ENCODE results near the gene GFOD1.

GFOD1 gene

DNA sequence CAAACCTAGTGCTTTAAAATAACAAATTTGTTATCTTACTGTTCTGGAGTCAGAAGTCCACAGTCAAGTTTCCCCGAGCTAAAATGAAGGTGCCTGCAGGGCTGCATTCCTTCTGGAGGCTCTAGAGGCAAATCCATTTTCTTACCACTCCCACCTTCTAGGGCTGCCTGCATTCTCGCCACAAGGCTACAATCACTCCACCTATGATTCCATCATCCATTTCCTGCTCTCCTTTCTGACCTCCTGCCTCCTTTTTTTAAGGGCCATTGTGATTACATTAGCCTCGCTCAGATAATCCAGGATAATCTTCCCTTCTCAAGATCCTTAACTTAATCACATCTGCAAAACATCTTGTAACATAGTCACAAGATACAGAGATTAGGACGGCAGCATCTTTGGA is 44.6 kb upstream of the GFOD1 start:
- no peaks in the 10 kb centered on the region for H3K9me3 ChIP-seq (ENCODE audit: control insufficient read depth, low read length)
- no peak overlapping the region for H3K9ac ChIP-seq
- H3K36me3 ChIP-seq (ENCODE audit: control insufficient read depth, insufficient read depth, low read length), result no peaks in the 10 kb centered on the region
- H2AFZ ChIP-seq, result no peak overlapping the region
- H3K79me2 ChIP-seq, result no peaks in the 10 kb centered on the region
- H3K27ac ChIP-seq, result no peak overlapping the region
- TF ChIP-seq, protein P1, sequence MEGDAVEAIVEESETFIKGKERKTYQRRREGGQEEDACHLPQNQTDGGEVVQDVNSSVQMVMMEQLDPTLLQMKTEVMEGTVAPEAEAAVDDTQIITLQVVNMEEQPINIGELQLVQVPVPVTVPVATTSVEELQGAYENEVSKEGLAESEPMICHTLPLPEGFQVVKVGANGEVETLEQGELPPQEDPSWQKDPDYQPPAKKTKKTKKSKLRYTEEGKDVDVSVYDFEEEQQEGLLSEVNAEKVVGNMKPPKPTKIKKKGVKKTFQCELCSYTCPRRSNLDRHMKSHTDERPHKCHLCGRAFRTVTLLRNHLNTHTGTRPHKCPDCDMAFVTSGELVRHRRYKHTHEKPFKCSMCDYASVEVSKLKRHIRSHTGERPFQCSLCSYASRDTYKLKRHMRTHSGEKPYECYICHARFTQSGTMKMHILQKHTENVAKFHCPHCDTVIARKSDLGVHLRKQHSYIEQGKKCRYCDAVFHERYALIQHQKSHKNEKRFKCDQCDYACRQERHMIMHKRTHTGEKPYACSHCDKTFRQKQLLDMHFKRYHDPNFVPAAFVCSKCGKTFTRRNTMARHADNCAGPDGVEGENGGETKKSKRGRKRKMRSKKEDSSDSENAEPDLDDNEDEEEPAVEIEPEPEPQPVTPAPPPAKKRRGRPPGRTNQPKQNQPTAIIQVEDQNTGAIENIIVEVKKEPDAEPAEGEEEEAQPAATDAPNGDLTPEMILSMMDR (IDR thresholded peaks at IDR 0.05), result no peak
- no peak overlapping the region for H3K4me2 ChIP-seq (ENCODE audit: low read length)
- H3K4me3 ChIP-seq (ENCODE audit: low read depth, low read length), result no peak overlapping the region
- H3K27me3 ChIP-seq (ENCODE audit: control insufficient read depth, insufficient read depth, low read length), result no peaks in the 10 kb centered on the region
- no peaks in the 10 kb centered on the region for H3K4me1 ChIP-seq

DNA sequence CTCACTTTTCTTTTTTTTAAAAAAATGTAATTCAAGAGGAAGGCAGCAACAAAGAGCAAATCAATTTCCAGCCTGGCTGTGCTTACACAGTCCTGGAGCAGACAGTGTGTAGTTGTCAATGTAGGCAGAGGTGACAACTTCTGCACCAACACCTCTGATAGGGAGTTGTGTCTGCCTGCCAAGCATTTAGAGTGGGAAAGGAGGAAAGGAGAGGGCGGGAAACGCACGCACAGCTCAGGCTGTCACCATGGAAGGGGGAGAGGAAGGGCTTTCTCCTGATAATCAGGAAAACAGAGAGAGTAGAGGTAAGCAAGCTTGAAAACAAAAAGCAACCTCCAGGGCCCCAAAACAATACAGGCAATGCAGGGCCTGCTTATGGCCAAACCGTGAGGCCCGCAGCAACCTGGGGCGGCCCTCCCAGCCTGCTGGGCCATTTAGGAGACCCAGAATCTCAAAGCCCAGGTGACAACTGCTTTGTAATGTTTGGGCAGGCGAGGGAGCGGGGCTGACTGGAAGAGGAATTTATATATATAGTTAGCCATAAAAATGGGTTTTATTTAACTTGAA is 41.5 kb upstream of the GFOD1 start:
- TF ChIP-seq, protein P1 (IDR thresholded peaks at IDR 0.05), result no peak
- H3K4me3 ChIP-seq (ENCODE audit: low read depth, low read length), result no peak overlapping the region
- H3K27ac ChIP-seq, result no peak overlapping the region

DNA sequence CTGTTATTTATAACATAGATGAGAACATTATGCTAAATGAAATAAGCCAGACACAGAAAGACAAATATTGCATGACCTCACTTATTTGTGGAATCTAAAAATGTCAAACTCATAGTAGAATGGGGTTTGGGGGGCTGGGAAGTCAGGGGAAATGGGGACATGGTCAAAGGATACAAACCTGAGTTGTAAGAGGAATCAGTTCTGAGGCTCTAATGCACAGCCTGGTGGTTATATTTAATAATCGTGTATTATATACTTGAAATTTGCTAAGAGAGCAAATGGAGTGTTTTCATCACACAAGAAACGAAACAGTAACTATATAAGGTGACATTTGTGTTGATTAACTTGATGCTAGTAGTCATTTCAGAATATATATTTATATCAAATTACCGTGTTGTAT is 40.8 kb upstream of the GFOD1 start:
- no peaks in the 10 kb centered on the region for H3K36me3 ChIP-seq (ENCODE audit: control insufficient read depth, insufficient read depth, low read length)
- H3K4me3 ChIP-seq (ENCODE audit: low read depth, low read length), result no peak overlapping the region
- TF ChIP-seq, protein P1 (IDR thresholded peaks at IDR 0.05), result no peak
- H3K9ac ChIP-seq, result no peak overlapping the region
- peaks cover 12% of the 10 kb centered on the region for H3K4me1 ChIP-seq
- no peak overlapping the region for H2AFZ ChIP-seq
- no peaks in the 10 kb centered on the region for H3K27me3 ChIP-seq (ENCODE audit: control insufficient read depth, insufficient read depth, low read length)
- no peak overlapping the region for H3K4me2 ChIP-seq (ENCODE audit: low read length)
- no peaks in the 10 kb centered on the region for H3K79me2 ChIP-seq
- H3K9me3 ChIP-seq (ENCODE audit: control insufficient read depth, low read length), result no peaks in the 10 kb centered on the region
- H3K27ac ChIP-seq, result no peak overlapping the region

More for the DNA sequence above, 41.5 kb upstream of the GFOD1 start:
- Histone ChIP-seq H3K4me2 (ENCODE audit: low read length) (no peak overlapping the region), H3K9me3 (ENCODE audit: control insufficient read depth, low read length) (no peaks in the 10 kb centered on the region), H3K36me3 (ENCODE audit: control insufficient read depth, insufficient read depth, low read length) (no peaks in the 10 kb centered on the region), H2AFZ (no peak overlapping the region), H3K4me1 (peaks cover 10% of the 10 kb centered on the region), H3K9ac (no peak overlapping the region), H3K79me2 (no peaks in the 10 kb centered on the region), H3K27me3 (ENCODE audit: control insufficient read depth, insufficient read depth, low read length) (no peaks in the 10 kb centered on the region)

DNA sequence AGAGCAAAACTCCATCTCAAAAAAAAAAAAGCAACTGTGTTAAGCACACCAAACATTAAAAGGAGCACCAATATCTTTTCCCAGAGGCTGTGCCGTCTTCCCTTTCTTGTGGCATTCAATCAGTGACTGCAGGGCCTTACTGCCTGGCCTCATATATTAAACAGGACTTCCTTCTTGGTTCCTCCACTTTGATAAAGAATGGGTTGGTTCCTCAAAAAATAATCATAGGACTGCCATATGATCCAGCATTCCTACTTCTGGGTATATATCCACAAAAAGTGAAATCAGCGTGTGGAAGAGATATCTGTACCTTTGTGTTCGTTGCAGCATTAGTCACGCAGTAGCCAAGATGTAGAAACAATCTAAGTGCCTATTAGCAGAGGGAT is 40.3 kb upstream of the GFOD1 start:
- TF ChIP-seq, protein P1 (IDR thresholded peaks at IDR 0.05), result no peak
- H3K79me2 ChIP-seq, result no peaks in the 10 kb centered on the region
- H3K4me3 ChIP-seq (ENCODE audit: low read depth, low read length), result no peak overlapping the region
- no peak overlapping the region for H3K27ac ChIP-seq
- H3K36me3 ChIP-seq (ENCODE audit: control insufficient read depth, insufficient read depth, low read length), result no peaks in the 10 kb centered on the region
- H3K27me3 ChIP-seq (ENCODE audit: control insufficient read depth, insufficient read depth, low read length), result no peaks in the 10 kb centered on the region
- H2AFZ ChIP-seq, result no peak overlapping the region
- H3K4me2 ChIP-seq (ENCODE audit: low read length), result no peak overlapping the region
- H3K4me1 ChIP-seq, result peaks cover 12% of the 10 kb centered on the region
- no peak overlapping the region for H3K9ac ChIP-seq
- H3K9me3 ChIP-seq (ENCODE audit: control insufficient read depth, low read length), result no peaks in the 10 kb centered on the region
